NCI-H446 treated with DMSO at 0.1 percent for 48 hours (cell line): ENCODE results near the gene VN1R2.
"Not testable (repeated sequence)": the region's sequence is repeated elsewhere in the genome, so short reads cannot be mapped to it uniquely, and the experiment has no call there.

Source experiments
- DNase-seq: peaks from one replicate; lab custom pipeline; 2025; lab: John Stamatoyannopoulos, UW

The VN1R2 gene

GRCh38 chr19:53257715-53258342 is at the start of gene VN1R2:
VN1R2 (plus strand) TSS chr19:53258292; CDS start chr19:53258376, 84 bp downstream.
- not testable (repeated sequence) for DNase-seq

GRCh38 chr19:53211554-53211953 is 46.5 kb upstream of the VN1R2 start:
- not testable (repeated sequence) for DNase-seq

- no peak for DNase-seq
Measured at GRCh38 chr19:53212703-53213320, 45.3 kb upstream of the VN1R2 start.

- DNase-seq = not testable (repeated sequence)
Measured at GRCh38 chr19:53222716-53223115, 35.4 kb upstream of the VN1R2 start.

- DNase-seq = no peak
Measured at GRCh38 chr19:53224606-53225005, 33.5 kb upstream of the VN1R2 start.

- DNase-seq = no peak
Measured at GRCh38 chr19:53237114-53237777, 20.8 kb upstream of the VN1R2 start.

- no peak for DNase-seq
Measured at GRCh38 chr19:53246498-53246897, 11.6 kb upstream of the VN1R2 start.

GRCh38 chr19:53254411-53255341 is 3.4 kb upstream of the VN1R2 start, which contains the start of gene ZNF677:
ZNF677 (minus strand) TSS chr19:53254873; CDS start chr19:53251550, 3,323 bp downstream.
- no peak for DNase-seq

- not testable (repeated sequence) for DNase-seq
Measured at GRCh38 chr19:53267623-53268022, 9.5 kb downstream of the VN1R2 start, which contains the start of gene VN1R4. VN1R4 (minus strand) TSS chr19:53267723; CDS start chr19:53267665, 58 bp downstream.

GRCh38 chr19:53269861-53270260 is 11.8 kb downstream of the VN1R2 start:
- DNase-seq = not testable (repeated sequence)

GRCh38 chr19:53272044-53272443 is 14.0 kb downstream of the VN1R2 start:
- DNase-seq = no peak

GRCh38 chr19:53275480-53275879 is 17.4 kb downstream of the VN1R2 start:
- no peak for DNase-seq

GRCh38 chr19:53281947-53282346 is 23.9 kb downstream of the VN1R2 start:
- DNase-seq = not testable (repeated sequence)

GRCh38 chr19:53285087-53285486 is 27.0 kb downstream of the VN1R2 start:
- DNase-seq = no peak

- no peak for DNase-seq
Measured at GRCh38 chr19:53290758-53291549, 32.9 kb downstream of the VN1R2 start.

GRCh38 chr19:53294786-53295441 is 36.8 kb downstream of the VN1R2 start:
- no peak for DNase-seq

- DNase-seq = not testable (repeated sequence)
Measured at GRCh38 chr19:53301341-53301740, 43.2 kb downstream of the VN1R2 start.

GRCh38 chr19:53308339-53308811 is 50.3 kb downstream of the VN1R2 start:
- DNase-seq = no peak
